Left hindlimb (tissue), 1 donor: ENCODE data around the gene EXO1.
"Not testable (repeated sequence)": the region's sequence is repeated elsewhere in the genome, so short reads cannot be mapped to it uniquely, and the experiment has no call there.

ENCODE experiments used
- DNase-seq: peaks from one replicate; pipeline ENCODE4 v3.0.0-alpha.2; 2018

Gene EXO1

DNA sequence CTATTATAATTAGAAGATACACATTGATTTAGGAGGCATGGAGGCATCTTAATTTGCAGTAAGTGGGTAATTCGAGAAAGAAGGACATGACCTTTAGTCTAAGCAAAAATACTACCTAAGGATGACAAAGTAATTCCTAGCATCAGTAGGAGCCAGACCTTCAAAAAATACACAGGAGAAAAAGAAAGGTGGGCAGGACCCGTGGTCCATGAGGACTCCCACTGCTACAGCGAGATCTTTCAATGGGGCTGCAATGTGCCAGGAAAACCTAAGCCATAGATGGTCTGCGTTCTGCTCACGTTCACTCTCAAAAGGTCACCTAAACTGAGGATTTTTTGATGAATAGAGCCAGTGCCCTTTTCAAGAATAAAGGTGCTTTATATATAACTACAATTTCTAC is 10.6 kb upstream of the EXO1 start:
- DNase-seq = no peak

DNA sequence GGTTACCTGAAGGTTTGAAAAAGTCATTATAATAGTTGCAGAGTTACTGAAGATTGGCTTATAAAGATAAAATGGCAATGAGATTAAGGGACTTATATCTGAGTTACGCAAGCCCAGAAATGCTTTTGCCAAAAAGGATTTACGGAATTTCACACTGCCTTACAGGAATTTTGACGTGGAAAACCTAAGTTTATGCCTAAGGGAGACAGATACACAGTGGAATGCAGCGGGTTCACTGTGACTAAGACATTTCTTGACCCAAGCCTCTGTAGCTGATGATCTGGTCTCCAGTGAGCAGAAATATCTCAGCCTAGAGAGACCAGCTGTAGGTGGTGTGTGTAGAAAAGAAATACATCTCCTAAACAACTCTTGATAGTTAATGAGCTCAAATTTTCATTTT is 10.1 kb upstream of the EXO1 start:
- DNase-seq = no peak

DNA sequence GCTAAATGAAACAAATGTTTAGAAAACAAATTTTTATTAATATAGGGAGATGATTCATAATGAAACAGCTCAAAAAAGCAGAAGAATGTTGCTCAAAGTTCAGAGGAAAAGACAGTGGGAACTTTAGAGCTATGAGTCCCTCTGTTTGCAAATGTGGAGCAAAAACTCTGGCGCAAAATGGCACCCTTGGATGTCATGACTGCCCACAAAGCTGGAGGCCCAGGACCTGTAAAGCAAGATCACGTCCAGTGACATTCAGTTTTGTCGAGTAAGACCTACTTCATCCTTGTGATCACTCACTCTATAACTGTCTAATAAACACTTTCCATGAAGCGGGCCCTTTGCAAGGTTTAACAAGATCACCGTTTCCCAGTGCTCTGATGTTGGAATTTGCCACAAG is 9.1 kb upstream of the EXO1 start:
- no peak for DNase-seq

DNA sequence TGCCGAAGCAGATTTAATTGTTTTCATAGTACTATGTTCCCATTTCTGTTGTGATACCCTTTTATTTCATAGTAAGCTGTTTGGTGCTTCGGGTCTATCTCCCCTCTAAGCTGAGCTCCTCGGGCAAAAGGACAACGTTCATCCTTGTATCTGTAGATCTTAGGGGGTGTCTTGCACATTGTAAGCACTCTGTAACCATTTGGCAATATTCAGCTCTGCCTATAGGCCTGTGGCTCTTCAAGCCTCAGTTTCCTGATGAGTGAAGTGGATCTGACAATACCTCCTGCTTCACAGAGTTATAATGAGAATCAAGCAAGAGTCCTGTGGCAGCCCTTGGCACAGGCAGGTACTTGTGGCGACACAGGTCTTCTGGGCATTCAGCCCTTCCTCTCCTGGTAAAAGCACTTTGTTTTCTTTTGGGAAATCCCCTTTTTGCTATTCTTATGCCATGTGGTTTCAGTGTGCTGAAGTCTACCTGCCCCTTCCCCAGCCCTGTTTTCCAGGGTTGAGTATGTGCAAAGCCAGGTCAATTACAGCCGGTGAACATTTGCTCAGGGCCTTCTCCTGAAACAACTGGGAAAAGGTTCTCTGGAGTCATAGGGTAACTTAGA is 8.5 kb upstream of the EXO1 start:
- no peak for DNase-seq

DNA sequence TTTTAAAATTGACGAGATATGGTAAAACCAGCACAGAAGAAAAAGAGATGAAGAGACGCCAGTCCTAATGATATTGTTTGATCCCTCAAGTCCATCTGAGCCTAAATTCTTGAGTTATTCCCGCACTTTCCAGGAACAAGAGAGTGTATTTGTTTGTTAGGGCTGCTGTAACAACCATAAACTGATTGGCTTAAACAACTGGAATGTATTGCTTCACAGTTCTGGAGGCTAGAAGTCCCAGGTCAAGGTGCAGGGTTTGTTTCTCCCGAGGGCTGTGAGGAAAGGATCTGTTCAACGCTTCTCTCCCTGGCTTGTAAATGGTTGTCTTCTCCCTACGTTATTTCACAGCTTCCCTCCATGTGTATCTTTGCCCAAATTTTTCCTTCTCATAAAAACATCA is 7.8 kb upstream of the EXO1 start:
- DNase-seq = no peak

DNA sequence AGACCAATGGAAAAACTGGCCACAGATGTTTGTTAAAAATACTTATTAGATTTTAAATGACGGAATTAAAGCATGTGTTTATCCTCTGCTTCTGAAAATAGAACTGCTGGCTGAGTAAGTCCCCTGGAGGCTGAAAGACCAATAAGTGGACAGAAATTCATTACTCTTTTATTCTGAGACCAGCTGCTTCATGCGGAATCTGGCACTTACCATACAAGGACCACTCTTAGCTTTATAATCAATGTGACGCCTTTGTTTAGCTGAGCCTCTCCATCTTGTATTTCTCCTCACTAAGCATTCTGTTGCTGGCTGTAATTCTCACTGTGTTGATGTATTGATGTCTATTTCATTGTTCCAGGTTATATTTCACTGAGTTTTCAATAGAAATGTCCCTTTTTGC is 6.3 kb upstream of the EXO1 start:
- DNase-seq = no peak

DNA sequence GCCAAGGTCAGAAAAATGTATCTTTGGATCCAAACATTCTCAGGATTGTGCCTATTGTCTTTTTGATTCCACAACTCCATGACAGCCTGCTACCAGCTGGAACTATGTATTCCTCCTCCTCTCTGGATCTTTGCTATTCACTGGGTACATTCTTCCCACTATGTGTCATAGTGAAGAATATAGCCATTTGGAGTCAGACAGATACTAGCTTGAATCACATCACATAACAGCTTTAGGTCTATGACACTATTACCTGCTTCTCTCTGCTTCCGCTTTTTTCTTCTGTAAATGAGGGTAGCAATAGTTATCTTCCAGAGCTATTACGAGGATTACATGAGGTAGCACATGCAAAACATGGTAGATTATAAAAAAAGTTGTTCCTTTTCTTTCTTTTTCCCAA is 5.4 kb upstream of the EXO1 start:
- no peak for DNase-seq

DNA sequence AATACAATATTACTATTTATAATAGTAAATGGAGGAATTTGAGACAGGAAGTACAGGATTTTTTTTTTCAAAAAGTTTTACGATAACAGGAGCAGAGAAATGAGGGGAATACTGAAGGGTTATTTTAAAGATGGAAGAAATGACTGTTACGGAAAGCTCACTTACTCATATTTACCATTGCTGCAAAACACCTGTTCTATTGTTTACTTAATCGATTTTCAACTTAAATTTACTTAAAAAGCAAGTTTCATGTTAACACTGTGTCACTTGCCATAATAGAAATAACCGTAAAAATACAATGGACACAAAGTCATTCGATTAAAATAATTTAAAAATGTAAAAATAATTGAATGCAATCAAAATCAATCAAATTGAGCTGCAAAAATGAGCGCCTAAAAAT is 3.4 kb upstream of the EXO1 start:
- DNase-seq = no peak

DNA sequence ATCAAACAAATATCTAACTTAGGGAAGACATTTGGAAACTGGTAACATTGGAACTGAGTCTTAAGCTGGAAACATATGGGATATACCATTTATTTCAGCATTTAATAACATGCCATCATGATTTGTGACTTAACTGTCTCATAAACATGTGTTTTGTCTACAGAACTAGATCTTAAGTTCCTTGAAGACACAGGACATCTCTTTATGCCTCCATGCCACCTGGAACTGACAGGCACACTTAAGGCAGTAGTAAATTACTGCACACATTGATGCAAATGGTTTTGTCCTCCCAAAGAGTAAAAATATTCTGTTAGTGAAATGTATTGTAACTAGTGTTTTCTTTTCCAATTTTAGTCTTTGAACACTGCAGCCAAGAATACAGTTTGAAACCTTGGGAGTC is 1.6 kb upstream of the EXO1 start:
- DNase-seq = no peak

DNA sequence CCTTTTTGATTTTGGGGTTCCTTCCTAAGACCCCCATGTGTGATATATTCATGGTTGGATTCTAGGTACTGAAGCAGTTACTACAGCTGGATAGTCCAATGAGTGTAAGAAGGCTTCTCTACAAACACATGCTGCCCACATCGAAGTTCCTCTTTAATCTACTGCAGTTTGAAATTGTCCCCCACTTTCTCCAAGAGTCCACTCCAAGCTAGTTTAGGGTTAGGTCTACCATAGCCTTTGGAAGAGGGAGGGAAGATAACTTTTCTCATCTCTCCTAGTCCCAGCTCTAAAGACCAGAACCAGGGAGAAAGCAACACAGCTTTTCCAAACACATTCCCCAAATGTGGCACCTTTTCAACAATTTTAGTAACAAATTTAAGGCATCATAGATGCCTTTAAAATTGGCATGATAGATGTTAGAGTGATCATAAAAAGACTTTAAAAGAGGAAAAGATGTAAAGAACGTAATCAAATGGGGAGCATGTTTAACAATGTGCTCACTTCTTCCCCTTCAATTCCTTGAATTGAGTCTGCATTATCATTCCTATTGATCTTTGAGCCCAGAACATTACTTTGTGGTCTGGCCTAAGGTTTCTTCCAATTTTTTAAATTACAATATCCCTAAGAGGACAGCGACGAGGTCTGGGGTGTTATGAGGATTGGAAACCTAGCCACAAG is 1.0 kb upstream of the EXO1 start:
- no peak for DNase-seq

DNA sequence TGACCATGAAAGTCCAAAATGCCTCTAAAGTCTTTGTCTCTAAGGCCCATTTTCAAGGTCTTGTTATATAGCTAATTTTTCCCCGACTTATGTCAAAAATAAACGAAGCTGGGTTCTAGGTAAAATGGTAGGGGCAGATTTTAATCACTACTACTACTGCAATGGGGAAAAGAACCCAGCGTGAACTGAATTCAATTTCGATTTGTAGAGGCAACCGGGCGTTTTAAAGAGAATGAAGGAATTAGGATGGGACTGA is 536 bp upstream of the EXO1 start:
- no peak for DNase-seq

DNA sequence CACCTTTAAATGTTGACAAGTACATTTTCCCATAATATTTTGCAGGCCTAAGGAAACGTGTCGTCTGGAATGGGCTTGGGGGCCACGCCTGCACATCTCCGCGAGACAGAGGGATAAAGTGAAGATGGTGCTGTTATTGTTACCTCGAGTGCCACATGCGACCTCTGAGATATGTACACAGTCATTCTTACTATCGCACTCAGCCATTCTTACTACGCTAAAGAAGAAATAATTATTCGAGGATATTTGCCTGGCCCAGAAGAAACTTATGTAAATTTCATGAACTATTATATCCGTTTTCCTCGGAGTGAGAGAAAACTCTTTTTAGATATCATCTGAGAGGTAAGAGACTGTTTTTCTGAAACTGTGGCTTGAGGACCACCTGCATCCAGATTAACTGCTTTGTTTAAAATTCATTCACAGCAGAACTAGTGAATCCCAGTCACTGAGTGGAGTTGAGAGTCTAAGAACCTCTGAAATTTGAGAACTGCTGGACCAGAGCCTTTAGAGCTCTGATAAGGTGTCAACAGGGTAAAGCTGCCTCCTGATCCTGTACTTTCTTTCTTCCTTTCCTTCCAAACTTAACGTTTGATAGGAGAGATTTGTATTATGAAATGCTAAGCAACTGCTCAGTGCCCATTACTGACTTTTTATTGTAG is 811 bp downstream of the EXO1 start:
- DNase-seq = no peak

DNA sequence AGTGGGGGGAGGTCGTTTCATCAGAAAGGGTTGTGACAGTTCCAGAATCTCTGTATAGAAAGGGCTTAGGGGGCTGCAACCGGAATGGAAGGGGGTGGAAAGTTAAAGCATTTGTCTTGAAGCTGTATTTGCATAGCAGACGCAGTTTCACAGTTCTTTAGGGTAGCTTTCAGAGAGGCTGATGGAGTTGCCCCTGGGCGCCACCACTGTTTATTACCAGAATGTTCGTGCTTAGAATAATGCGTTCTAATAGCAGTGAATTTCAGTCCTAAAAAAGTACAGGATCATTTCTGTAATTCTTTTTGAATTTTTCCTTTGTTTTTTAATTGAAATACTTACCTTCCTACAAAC is 1.3 kb downstream of the EXO1 start:
- no peak for DNase-seq

DNA sequence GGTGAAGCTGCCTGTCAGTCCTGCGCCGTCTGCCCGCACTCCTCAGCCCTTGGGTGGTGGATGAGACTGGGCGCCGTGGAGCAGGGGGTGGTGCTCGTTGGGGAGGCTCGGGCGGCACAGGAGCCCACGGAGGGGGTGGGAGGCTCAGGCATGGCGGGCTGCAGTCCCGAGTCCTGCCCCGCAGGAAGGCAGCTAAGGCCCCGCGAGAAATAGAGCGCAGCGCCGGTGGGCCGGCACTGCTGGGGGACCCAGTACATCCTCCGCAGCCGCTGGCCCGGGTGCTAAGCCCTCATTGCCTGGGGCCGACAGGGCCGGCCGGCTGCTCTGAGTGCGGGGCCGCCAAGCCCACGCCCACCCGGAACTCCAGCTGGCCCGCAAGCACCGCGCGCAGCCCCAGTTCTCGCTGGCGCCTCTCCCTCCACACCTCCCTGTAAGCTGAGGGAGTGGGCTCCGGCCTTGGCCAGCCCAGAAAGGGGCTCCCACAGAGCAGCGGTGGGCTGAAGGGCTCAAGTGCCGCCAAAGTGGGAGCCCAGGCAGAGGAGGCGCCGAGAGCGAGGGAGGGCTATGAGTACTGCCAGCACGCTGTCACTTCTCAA is 7.6 kb downstream of the EXO1 start:
- not testable (repeated sequence) for DNase-seq

DNA sequence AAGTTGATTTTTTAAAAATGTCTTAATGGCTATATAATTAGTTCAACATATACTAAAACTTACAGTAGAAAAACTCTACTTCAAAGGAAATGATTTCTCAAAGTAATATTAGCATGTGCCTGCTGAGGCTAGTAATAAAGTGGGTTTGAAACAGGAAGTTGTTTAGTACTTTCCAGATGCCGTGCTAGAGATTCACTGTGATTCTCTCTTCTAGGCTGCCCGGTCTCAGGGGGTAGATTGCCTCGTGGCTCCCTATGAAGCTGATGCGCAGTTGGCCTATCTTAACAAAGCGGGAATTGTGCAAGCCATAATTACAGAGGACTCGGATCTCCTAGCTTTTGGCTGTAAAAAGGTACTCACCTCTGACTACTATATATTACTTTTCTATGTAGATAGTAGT is 9.1 kb downstream of the EXO1 start:
- DNase-seq = no peak

DNA sequence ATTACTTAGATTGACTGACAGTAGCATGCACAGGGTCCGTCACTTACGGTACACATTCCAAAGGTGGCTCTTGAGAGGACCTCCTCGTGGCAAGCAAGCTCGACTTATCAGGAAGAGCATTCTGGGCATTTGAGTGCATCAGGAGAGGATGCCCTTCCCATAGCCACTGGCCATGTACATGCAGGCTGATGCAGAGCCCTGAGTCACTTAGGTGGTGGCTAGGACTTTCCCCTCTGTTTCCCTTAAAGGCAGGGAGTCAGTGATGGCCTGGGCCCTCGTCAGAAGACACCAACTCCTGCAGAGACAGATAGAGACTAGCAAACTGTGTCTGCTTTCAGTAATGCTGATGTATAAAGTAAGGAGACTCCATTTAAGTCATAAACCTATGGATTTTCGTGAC is 12.9 kb downstream of the EXO1 start:
- no peak for DNase-seq

DNA sequence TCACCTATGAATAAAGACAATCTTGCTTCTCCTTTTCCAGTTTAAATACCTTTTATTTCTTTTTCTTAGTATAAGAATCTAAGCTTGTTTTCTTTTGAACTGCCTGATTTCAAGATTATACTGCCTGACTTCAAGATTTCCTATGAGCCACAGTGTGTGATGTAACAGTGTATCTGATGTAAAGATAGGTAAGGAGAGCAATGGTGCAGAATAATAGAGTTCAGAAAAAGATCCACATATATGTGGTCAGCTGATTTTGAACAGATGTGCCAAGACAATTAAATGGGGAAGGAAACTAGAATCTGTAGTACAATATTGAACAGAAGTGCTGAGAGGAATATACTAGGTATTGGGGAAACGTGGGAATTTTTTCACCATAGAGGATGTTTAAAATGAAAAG is 21.0 kb downstream of the EXO1 start:
- no peak for DNase-seq

DNA sequence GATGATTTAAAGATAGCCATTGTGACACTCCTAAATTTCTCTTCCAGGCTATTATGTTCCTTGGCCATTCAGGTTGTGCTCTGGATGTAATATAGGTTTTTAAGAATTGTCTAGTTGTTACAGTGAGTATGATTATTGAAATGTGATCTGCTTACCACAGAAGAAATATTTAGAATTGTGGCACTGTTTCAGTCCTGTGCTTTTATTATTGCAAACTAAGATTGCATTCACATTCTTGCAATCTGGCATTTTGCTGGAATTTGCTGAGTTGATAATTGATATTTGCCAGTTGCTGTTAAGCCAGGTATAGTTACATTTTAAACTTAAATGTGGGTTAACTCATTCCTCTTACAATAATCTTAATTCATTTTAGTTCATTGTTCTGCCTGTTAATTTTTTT is 22.3 kb downstream of the EXO1 start:
- DNase-seq = no peak

DNA sequence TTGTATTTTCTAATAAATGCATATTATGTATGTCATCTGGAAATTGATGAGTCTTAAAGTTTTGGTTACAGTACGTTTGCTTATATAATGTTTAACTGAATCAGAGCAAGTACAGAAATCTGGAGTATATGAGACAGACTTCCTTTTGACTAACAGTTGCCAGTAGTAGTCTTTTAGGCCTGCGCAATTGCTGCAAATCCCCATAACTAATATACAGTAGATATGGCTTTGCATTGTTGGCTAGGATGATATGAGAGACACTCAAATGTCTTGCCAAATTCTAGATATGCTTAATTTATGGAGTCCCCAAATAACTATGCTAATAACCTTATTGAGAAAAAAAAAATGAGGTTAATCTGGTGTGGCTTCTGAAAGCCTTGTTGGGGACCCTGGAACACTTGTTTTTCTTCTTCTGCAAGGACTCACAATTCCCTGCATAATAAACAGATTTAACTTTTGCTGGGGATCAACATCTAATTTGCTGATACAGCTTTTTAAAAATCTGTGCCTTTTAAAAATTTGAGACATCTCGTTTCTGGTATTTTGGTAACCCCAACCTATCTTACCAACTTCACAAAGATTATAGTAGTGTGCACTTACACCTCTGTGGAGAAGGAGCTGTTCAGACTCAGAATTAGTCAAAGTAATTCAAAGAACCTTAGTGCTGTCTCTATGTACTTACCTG is 22.9 kb downstream of the EXO1 start:
- DNase-seq = no peak

DNA sequence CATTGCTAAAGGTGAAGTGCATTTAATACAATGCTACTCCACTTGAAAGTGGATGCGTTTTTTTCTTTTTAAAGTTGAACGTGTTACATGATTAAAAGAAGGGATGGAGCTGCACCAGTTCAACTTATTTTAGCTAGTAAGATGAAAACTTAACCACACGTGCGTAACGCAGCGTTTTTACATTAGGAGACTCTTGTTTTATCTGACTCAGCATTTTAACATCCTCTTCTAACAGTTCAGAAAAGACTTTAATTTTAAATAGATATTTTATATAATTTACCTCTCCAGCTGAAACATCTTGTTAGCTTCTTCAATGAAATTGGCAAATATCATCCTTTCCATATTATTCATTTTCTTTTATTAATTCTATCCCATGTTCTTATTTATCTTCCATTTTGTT is 33.4 kb downstream of the EXO1 start:
- no peak for DNase-seq

DNA sequence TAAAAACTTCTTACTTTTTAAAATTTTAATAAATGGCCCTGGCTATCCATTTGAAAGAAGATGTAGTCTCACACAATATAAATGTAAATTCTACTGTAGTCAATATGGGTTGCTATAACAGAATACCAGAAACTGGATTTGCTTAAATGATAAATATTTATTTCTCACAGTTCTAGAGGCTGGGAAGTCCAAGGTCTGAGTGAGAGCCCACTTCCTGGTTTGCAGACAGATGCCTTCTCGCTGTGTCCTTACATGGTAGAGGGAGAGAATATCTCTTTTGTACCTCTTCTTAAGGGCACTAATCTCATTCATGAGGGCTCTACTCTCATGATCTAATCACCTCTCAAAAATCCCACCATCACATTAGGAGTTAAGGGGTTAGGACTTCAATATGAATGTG is 35.2 kb downstream of the EXO1 start:
- no peak for DNase-seq

DNA sequence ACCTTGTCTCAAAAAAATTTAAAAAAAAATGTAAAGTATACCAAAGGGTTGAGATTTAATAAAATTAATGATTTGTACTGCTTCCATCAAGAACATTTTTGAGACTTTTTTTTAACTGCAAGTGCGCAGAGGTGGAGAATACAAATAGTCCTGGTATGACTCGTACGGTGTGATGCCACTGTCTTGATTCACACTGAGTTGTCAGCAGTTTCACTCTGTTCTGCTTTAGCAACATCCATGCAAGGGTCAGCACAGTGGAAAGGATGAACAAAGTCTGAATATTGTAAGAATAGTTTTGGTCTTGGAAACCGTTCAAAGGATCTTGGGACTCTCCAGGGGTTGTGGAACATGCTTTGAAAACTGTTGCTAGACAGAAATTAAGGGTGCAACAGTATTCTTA is 40.2 kb downstream of the EXO1 start:
- DNase-seq = no peak

DNA sequence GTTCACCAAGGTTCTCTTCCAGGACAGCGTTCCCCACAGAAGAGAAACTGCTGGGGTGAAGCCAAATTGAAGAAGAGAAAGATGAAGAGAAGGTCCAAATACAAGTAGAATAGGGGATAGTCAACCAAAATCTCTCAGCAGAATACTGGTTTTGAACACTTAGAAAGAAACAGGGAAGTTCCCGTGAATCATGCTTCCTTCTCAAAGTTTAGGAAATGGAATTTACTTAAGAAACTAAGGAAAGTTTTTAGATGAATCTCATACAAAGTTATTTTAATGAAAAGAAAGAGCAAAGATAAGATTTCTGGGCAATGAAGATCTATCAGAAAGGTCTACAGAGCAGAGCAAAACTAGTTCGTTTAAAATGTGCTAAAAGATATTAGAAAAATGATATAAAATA is 43.3 kb downstream of the EXO1 start:
- no peak for DNase-seq

DNA sequence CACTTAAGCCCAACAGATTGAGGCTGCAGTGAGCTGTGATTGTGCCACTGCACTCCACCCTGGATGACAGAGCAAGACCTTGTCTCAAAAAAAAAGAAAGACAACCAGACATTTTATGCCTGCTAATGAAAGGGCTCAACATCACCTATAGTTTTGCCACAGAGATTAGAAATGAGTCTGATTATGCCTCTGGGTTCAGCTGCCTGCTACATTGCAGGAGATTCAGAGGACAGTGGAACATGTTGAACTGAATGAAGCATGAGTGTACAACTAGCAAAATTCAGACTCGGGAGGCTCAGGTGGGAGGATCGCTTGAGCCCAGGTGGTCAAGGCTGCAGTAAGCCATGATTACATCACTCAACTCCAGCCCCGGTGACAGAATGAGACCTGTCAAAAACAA is 46.0 kb downstream of the EXO1 start:
- no peak for DNase-seq
